WTC11 (cell line): ENCODE results near the gene WNT9B.

ENCODE experiments used
- AFF4 ChIP-seq: sonication (generic); formaldehyde crosslinking; IDR thresholded peaks from 2 replicates; pipeline ENCODE4 v1.8.1; 2023; ENCODE audit warnings: mild to moderate bottlenecking, missing genetic modification reagents, borderline replicate concordance
- CREM ChIP-seq: sonication (generic); formaldehyde crosslinking; IDR thresholded peaks from 2 replicates; pipeline ENCODE4 v1.8.1; 2022; ENCODE audit warnings: mild to moderate bottlenecking, missing genetic modification reagents, moderate library complexity
- CTCF ChIP-seq: fragments of 200-600 bp; IDR thresholded peaks from 2 replicates; pipeline ENCODE4 v1.8.0; 2022; ENCODE audit warnings: antibody characterized with exemption
- E2F4 ChIP-seq: sonication (generic); formaldehyde crosslinking; IDR thresholded peaks from 2 replicates; pipeline ENCODE4 v1.8.1; 2022; ENCODE audit warnings: low read depth, mild to moderate bottlenecking, moderate library complexity, missing genetic modification reagents, borderline replicate concordance
- FOXP1 ChIP-seq: sonication (generic); formaldehyde crosslinking; IDR thresholded peaks from 2 replicates; pipeline ENCODE4 v1.8.0; 2022; ENCODE audit warnings: missing genetic modification reagents, mild to moderate bottlenecking, moderate library complexity, borderline replicate concordance
- GABPB1 ChIP-seq: sonication (generic); formaldehyde crosslinking; IDR thresholded peaks from 2 replicates; pipeline ENCODE4 v1.8.1; 2023; ENCODE audit warnings: mild to moderate bottlenecking, missing genetic modification reagents
- NR3C1 ChIP-seq: sonication (generic); formaldehyde crosslinking; conservative IDR thresholded peaks from 2 replicates; pipeline ENCODE4 v1.8.1; 2023; ENCODE audit warnings: low read depth, mild to moderate bottlenecking, missing genetic modification reagents
- USF2 ChIP-seq: sonication (generic); formaldehyde crosslinking; IDR thresholded peaks from 2 replicates; pipeline ENCODE4 v1.8.1; 2023; ENCODE audit warnings: mild to moderate bottlenecking, missing genetic modification reagents, moderate library complexity
- ZNF121 ChIP-seq: sonication (generic); formaldehyde crosslinking; IDR thresholded peaks from 2 replicates; pipeline ENCODE4 v1.8.0; 2023; ENCODE audit warnings: missing genetic modification reagents
- TF ChIP-seq, protein P1 (sequence below): sonication (generic); formaldehyde crosslinking; IDR thresholded peaks from 2 replicates; pipeline ENCODE4 v1.8.0; 2023; ENCODE audit warnings: missing genetic modification reagents, mild to moderate bottlenecking, borderline replicate concordance

DNA sequence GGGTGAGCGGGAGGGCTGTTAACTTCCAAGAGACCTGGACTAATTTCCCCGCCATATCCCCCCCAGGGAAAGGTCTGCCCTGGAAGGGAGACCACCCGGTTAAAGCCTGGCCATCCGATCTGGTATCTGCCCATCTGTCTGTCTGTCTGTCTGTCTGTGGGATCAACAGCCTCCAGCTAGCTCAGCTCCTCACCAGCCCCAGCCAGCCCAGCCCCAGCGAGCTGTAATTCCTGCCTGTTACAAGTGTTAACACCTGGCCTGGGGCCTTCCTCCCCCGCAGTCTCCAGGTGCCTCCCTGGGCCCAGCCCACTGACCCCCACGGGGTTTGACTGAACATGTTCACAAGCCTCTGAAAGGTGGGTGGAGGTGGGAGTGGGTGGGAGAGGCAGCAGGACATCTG is 36.9 kb upstream of the WNT9B start:
- TF ChIP-seq ZNF121 (CRISPR knock-in tag) (no peak), FOXP1 (no peak), AFF4 (no peak), CTCF (no peak), USF2 (CRISPR knock-in tag) (no peak), CREM (no peak), GABPB1 (CRISPR knock-in tag) (no peak), NR3C1 (CRISPR knock-in tag) (no peak), E2F4 (CRISPR knock-in tag) (no peak)
- TF ChIP-seq, protein P1, sequence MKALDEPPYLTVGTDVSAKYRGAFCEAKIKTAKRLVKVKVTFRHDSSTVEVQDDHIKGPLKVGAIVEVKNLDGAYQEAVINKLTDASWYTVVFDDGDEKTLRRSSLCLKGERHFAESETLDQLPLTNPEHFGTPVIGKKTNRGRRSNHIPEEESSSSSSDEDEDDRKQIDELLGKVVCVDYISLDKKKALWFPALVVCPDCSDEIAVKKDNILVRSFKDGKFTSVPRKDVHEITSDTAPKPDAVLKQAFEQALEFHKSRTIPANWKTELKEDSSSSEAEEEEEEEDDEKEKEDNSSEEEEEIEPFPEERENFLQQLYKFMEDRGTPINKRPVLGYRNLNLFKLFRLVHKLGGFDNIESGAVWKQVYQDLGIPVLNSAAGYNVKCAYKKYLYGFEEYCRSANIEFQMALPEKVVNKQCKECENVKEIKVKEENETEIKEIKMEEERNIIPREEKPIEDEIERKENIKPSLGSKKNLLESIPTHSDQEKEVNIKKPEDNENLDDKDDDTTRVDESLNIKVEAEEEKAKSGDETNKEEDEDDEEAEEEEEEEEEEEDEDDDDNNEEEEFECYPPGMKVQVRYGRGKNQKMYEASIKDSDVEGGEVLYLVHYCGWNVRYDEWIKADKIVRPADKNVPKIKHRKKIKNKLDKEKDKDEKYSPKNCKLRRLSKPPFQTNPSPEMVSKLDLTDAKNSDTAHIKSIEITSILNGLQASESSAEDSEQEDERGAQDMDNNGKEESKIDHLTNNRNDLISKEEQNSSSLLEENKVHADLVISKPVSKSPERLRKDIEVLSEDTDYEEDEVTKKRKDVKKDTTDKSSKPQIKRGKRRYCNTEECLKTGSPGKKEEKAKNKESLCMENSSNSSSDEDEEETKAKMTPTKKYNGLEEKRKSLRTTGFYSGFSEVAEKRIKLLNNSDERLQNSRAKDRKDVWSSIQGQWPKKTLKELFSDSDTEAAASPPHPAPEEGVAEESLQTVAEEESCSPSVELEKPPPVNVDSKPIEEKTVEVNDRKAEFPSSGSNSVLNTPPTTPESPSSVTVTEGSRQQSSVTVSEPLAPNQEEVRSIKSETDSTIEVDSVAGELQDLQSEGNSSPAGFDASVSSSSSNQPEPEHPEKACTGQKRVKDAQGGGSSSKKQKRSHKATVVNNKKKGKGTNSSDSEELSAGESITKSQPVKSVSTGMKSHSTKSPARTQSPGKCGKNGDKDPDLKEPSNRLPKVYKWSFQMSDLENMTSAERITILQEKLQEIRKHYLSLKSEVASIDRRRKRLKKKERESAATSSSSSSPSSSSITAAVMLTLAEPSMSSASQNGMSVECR: no peak
